ENCODE results near the gene KRTAP4-2.

- TF ChIP-seq CTCF (IDR thresholded peaks at IDR 0.05; ENCODE audit: insufficient read depth, low read length, poor library complexity, severe bottlenecking) (no peak), EZH2phosphoT487 (conservative IDR thresholded peaks at IDR 0.05; ENCODE audit: low read length) (no peak)
These were observed 26.5 kb downstream of the KRTAP4-2 start for GRCh38 chr17:41151525-41151924.
